HG02798 (cell line): Measurements from ENCODE around the gene HYDIN.
"Not testable (repeated sequence)": the region's sequence is repeated elsewhere in the genome, so short reads cannot be mapped to it uniquely, and the experiment has no call there.

Source experiments
- ATAC-seq: cut with Tn5 transposase; IDR thresholded peaks from one replicate; pipeline ENCODE4 v1.9.1; 2021; ENCODE audit warnings: mild to moderate bottlenecking; ENCODE audit not compliant: unreplicated experiment, poor library complexity

HYDIN gene

DNA sequence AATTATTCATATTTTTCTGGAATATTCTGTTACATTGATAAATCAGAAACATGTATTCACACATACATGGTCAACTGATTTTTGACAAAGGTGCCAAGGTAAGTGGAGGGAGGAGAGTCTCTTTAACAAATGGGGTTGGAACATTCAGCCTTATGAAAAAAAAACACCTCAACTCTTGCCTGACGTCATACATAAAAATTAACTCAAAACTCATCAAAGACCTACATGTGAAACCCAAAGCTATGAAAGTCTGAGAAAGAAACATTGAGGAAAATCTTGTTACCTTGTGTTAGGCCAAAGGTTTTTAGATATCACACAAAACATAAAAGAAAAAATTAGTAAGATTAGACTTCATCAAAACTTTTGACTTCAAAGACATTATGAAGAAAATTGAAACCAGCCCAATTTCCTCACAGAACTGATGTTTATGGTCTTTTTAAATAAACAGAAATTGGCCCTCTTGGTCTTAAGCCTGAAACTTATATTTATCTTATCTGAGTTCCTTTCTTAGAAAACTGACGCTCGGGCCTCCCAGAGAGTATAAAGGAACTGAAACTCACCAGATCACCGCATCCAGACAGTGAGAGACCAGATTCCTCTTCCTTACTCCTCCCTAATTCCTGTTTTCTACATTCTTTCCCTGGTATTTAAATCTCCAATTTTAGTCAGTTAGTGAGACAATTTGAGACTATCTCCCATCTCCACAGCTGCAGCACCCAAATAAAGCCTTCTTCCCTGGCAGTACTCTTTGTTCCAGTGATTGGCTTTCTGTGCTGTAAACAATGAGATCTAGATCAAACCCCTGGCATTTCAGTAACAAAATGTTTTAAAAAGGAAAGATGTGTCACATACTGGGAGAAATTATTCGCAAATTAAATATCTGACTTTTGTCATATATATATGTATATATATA lies 4.0 kb downstream of the HYDIN start:
- no peak for ATAC-seq

DNA sequence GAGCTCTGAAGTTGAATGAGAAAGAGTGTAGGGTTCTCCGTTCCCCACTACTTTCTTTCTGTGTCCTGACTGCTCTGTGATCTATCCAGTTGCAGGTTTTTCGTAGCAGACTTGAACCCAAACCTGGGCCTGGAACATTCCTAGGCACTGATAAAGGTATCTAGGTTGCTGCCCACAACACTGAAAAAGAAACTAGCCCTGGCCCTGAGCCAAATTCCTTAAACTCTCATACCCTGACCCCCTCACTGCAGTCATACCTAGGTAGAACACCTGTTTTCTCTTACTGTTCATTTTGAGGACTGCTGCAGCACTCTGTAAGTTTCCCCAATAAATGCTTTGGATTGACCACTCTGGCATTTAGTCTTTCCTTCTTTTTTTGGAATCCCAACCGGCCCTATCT lies 5.4 kb downstream of the HYDIN start:
- no peak for ATAC-seq

DNA sequence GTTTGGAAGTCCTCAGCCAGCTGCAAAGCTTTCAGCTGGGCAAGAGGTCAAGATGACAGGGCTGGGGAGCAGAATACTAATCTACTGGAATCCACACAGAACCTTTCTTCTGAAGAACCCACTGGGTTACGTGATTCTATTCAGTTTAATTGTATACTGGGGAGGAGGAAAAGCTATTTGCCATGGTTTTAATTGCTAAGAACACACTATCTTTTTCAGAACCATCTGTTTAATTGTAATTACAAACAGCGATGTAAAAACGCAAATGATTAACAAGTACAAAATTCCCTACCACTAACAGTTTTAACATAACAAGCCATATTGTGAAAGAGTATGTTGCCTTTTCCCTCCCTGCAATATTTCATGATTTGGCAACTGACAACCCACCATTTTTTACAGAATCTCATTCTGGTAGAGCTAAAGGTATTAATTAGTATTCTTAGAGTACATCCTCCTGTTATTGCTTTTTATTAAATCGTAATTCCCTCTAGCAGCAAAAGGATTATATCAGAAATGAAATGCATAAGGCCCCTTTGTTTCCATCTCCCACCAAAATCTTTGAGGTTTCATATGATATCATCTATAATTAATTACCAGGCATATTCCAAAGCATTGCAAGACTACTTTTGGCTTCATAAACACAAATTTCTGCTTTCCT lies 12.1 kb downstream of the HYDIN start:
- no peak for ATAC-seq

DNA sequence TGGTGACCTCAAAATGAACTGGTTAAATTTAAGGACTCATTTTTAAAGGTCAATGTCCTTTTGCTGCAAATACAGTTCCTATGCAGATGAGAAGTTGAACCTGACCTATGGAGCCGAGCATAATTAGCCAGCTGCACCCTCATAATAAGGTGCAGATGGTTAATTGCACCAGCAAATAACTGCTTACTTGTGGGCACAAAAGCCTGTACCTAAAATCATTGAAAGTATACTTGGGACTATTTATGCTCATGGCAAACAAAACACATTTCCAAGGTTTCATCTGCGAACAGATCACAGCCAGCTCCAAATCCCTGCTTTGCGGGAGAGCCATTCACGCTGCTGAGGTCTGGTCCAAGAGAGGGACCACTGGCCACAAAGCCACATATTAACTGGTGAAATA lies 13.0 kb downstream of the HYDIN start:
- no peak for ATAC-seq

DNA sequence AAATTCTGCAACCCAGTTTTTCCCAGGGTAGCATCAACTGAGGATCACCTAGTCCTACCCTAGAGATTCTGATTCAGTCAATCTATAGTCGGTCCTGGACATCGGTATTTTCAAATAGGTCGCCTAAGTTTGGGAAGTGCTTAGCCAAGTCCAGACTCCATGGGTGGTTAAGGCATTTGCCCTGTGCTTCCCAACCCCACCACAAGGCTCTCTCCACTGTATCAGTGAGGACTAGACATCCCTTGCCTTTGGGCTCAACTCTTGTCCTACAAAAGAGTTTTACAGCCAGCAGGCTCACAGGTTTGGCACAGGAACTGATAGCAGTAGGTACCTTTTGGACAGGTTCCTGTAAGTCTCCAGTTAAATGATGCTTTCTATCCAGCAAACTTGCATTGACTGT lies 13.8 kb downstream of the HYDIN start:
- ATAC-seq, result no peak

DNA sequence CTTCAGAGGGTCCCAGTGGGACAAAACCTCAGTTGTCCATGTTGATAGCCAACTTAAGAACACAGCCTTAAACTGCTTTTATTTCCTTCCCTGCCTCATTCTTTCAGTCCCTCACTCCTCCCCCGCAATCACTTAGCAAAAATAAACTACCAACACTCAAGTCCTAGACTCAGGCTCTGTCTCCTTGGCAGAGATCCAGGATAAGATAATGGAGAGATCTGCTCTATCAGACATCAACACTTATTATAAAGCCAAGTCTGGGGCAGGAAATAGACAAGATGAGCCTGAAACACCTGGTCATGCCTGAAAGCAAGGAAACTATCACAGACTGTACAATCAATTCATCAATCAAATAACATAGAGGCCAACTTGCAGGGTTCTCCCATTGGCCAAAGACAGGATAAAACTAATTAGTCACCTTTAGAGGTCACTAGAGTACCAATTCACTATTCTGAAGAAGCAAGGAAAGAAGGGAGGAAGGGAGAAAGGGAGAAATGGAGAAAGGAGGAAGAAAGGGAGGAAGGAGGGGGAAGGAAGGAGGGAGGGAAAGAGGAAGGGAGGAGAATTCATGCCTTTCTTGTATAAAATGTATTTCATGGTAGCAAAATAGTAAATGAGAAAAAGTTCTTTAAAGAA lies 15.7 kb downstream of the HYDIN start:
- no peak for ATAC-seq

DNA sequence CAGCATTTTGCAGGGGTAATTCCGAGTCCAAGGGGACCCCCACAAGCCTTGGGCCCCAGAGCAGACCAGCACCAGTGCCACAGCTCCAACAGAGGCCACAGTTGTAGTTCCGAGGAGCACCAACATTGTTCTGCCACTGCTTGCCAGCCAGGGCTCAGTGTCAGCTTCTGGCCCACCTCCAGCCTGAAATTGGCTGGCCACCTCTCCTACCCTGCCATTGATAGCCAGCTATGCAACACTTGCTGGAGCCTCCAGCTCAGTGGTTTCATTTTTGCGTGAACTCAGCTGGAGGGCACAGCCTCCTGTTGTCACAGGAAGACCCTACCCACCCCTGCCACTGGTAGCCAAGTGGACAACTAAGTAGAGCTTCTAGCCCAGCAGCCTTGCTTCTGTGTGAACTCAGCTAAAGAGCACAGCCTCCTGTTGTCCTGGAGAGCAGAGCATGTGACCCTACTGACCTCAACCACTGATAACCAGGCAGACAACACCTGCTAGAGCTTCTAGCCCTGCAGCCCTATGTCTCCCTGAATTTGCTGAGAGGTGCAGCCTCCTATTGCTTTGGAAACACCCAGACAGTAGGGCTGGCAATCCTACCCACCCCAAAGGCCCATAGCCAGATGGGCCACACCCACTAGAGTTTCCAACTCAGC lies 24.9 kb downstream of the HYDIN start:
- ATAC-seq, result no peak

DNA sequence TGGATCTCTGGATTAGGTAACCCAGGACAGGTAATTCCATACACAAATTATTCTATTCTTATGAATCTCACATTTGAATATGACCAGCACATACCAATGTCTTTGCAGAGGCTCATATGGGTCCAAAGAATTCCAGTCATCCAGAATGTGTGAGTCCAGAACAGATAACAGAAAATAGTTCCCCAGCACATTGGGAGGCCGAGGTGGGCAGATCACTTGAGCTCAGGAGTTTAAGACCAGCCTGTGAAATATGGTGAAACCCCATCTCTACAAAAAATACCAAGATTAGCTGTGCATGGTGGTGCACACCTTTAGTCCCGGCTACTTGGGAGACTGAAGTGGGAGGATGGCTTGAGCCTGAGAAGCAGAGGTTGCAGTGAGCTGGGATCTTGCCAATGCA lies 26.9 kb downstream of the HYDIN start:
- ATAC-seq, result no peak

DNA sequence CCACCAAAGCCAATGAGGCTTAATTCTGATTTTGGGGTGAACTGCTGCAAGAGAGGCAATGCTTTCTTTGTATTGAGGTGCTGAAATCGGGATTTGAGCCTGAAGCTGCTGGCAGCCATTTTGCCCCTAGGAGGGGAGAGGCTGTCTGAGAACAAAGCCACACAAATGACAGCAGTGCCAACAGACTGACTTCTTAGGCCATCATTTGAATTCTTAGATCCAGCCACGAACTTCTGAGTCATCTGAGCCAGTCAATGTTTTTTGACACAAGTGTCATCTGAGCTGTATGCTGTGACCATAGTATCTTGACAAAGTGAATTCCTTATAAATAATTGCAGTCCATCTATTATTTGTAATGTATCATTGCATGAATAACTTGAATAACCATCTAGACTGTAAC lies 29.0 kb downstream of the HYDIN start:
- no peak for ATAC-seq

DNA sequence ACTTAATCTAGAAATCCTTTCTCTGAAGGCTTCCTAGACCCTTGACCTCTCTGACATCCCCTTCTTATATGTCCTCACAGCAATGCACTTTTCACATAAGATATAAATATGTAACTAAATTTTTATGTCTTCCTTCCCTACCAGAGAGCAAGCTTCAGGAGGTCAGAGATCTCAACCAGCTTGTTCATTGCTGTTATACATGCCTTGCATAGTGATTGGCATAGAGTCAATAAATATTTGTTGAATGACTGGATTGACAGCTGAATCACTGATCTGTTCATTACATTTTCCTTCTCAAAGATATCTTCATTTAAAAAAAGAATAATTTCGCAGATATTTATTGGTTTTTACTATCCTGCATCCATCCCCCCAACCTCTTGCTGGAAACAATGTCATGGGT lies 29.5 kb downstream of the HYDIN start:
- no peak for ATAC-seq

DNA sequence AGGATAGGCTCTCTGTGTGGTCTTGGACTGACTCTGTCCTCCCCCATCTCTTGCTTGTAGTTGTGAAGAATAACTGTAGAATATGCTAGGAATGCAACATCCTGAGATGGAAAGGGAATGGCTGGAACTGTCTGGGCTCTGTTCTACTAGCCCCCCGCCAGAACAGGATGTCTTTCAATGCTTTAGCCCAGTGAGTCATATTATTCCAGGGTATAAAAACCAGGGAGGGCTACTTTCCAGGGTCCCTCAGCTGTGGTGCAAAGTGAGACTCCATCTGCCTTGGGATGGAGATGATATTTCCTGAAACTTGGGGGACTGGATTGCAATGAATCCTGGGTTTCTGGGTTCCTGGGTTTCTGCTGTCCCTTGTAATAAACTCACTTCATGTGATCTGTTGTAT lies 32.1 kb downstream of the HYDIN start:
- no peak for ATAC-seq

DNA sequence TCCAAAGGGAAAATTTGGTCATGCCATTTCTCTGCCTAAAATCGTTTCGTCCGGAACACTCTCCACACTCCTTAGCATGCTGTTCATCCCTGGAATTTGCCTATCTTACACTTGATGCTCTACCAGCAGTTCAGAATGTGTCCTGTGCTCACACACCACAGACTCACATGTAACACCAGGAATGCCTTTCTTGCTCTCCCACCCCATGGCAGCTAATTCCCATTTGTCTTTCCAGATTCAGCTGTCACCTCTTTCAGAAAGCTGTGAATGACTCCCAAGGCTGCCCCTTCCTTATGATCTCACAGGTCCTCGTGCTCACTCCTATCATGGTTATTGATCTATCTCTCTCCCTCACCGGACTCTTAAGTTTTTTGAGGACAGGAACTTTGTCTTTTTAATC lies 38.1 kb downstream of the HYDIN start:
- no peak for ATAC-seq

DNA sequence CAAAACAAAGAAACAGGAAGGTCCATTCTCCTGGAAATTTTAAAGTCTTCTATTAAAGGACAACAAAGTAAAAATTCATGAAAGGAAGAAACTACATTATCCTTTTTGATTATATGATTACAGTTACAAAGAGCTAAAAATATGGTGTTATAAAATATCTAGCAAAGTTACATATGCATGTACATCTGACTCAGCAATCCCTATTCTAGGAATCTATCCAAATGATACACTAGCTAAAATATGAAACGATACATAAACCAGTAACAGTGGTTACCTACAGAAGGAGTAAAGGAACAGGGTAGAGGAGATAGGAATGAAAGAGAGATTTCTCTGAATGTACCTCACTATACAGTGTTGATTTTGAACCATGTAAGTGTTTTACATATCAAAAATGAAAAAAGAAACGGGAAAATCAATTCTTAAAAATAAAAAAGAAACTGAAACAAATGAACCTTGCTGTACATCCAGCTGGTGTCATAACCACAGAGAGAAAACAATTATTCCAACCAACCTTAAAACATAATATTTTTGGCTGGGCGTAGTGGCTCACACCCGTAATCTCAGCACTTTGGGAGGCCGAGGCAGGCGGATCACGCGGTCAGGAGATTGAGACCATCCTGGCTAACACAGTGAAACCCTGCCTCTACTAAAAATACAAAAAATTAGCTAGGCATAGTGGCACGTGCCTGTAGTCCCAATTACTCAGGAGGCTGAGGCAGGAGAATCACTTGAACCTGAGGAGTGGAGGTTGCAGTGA lies 41.4 kb downstream of the HYDIN start:
- no peak for ATAC-seq

DNA sequence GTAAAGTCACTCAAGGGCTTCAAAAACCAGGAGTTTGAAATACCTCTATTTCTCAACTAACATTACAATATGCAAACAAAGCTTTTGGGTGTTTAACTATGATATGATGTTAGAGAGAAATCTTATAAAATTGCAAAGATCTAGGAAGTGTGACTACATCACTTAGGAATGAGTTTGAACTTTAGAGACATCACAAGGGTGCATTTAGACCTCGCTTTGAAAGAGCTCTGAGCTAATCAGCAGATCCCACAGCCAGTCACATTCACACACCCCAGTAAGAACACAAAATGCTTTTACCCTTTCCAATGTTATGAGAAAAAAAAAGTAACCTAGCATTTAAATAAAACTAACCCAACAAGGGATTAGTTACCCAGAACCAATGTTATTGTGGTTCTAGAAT lies 45.2 kb downstream of the HYDIN start:
- no peak for ATAC-seq

DNA sequence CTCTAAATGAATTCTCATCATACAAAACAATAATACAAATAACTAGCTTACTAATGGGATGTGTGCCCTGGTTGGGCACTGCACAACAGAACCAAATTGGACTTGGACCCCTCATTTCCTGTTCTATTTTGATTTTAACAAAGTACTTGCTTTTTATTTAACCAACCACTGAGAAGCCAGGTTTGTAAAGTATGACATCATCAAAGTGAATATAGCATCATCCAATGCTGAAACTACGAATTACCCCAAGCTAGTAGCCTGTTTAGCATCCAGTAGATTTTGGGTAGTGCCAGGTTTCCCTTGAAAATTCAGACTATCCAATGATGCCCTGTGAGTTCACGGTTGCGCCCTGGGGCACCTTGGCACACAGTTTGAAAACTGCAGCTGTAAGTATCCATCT lies 51.0 kb downstream of the HYDIN start:
- ATAC-seq, result no peak

DNA sequence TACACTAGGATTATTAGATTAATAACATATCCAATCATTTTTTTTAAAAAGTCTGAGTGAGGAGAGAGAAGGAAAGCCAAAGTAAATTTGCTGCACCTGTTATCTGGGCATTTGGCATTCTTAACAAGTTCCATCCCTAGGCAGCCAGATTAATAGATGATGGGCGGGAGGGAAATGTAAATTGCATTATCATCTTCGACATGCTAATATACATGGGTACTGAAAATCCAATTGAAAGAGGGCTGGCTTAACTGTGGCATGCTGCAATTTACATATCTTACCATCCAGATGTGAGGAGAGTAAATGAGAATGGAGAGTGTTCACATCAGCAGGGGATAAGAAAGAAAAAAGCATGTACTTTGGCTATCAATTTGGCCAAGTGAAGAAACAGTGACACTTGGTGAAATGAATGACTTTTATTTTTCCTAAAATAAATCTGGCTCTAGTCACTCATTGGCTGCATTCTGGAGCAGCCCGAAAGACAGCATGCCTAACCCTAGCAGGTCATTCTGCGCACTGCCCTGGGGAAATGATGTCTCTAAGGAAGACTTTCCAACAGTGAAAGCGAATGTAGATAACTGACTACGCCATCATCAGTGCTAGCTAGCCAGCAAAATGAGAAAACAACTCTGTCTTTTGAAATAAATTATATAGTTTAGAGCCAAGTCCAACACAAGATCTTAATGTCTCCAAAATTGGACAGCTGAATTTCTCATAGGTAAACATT lies 57.9 kb downstream of the HYDIN start:
- no peak for ATAC-seq

DNA sequence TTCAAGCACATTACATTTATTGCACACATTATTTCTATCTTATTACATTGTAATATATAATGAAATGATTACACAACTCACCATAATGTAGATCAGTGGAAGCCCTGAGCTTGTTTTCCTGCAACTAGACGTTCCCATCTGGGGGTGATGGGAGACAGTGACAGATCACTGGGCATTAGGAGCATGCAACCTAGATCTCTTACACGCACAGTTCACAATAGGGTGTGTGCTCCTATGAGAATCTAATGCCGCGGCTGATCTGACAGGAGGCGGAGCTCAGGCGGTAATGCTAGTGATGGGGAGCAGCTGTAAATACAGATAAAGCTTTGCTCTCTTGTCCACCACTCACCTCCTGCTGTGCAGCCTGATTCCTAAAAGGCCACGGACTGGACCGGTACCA lies 69.5 kb downstream of the HYDIN start:
- not testable (repeated sequence) for ATAC-seq

DNA sequence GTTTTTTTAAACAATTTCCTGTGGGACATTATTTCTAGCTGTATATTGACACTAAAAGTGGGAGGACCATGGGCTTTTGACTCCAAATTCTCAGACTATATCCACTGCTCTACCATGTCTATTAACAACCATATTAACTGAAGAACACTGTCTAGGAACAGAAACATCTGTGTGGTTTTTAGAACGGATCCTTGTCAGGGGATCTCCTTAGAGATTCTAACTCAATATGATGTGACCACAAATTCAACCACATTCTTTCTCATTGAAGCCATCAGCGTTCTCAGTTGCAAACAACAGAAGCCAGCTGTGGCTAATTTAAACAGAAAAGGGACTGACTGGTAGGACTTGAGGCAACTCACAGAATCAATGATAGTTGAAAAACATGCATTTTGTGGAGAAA lies 73.2 kb downstream of the HYDIN start:
- ATAC-seq, result not testable (repeated sequence)

DNA sequence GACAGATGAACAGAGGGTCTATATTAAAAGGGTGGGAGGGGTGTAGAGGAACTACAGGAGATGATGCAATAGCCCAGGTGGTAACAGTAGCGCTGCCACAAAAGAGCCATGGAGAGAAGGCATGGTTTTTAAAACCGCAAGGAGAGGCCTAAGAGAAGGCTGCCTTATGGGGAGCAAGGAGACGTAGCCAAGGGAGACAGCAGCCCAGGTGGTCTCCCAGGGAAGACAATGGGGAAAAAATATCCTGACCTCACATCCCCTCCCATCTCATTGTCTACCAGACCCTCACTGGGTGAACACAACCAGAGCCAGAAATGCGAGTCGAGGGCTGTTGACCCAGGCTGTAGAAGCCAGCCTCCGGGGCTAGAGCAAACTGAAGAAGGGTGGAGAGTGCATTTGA lies 77.2 kb downstream of the HYDIN start:
- ATAC-seq, result not testable (repeated sequence)

DNA sequence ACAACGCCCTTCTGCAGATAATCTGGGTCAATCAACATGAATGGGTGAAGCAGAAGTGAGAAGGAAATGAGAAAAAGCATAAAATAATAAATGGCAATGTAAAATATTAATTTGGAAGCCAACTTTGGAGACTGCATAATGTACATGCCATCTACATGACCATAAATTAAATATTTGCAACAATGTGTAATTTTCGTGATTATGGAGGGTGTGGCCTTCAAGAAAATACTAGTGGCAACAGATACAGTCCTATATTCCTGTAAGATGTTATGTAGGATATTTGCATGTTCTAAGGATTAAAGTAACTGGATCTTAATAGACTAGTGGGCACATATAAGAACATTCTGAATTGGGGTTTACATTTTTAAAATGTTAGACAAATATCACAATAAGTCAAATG lies 78.9 kb downstream of the HYDIN start:
- ATAC-seq, result not testable (repeated sequence)
